ENCODE measurements around the gene GRK7.
A peak's percentile ranks its signal among the peaks of the same experiment; 100 is the strongest.
"Not testable (repeated sequence)": the region's sequence is repeated elsewhere in the genome, so short reads cannot be mapped to it uniquely, and the experiment has no call there.

Gene GRK7

DNA sequence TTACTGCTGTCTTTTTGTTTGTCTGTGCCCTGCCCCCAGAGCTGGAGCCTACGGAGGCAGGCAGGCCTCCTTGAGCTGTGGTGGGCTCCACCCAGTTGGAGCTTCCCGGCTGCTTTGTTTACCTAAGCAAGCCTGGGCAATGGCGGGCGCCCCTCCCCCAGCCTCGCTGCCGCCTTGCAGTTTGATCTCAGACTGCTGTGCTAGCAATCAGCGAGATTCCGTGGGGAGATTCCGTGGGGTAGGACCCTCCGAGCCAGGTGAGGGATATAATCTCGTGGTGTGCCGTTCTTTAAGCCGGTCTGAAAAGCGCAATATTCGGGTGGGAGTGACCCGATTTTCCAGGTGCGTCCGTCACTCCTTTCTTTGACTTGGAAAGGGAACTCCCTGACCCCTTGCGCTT, 656 bp upstream of the GRK7 start:
- not testable (repeated sequence) for DNase-seq (ENCODE audit: low read depth)

GRCh38 chr3:141764045-141764444, 837 bp downstream of the GRK7 start:
- DNase-seq (ENCODE audit: low read depth): no peak

DNA sequence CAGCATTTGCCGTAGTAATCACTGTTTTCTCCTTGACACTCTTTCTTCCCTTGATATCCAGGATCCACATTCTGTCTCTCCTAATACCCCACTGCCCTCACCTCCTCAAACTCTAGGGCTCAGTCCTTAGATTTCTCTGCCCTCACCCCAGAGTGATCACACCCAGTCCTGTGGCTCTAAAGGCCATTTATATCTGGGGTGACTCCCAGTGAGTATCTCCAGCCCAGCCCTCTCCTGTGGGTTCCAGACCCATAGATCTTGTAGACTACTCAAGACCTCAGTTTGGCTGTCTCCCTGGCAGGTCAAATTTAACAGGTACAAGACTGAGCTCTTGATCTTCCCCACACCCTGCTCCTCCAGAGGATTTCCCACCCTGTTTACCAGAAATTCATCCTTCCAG, 1.3 kb downstream of the GRK7 start:
- no peak for DNase-seq (ENCODE audit: low read depth)

GRCh38 chr3:141764986-141765385, 1.8 kb downstream of the GRK7 start:
- no peak for DNase-seq (ENCODE audit: low read depth)

DNA sequence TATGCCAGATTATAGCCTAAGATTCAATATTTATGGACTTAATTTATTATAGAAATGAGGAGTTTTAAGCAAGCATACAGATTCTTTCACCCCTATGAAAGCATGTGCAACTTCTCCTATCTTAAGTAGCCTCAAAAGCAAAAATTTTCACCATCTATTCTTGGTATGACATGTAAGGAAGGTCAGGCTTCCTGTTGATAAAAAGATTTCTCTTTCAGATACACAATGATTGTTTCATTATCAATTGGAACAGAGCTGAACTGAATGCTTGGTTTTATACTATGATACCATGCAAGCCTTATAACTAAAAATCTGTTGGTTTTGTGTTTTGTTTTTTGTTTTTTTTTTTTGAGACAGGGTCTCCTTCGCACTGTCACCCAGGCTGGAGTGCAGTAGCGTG, 3.9 kb downstream of the GRK7 start:
- no peak for DNase-seq (ENCODE audit: low read depth)

- peak; percentile 24 for DNase-seq (ENCODE audit: low read depth)
Observed at GRCh38 chr3:141769221-141769894, 6.2 kb downstream of the GRK7 start.

DNA sequence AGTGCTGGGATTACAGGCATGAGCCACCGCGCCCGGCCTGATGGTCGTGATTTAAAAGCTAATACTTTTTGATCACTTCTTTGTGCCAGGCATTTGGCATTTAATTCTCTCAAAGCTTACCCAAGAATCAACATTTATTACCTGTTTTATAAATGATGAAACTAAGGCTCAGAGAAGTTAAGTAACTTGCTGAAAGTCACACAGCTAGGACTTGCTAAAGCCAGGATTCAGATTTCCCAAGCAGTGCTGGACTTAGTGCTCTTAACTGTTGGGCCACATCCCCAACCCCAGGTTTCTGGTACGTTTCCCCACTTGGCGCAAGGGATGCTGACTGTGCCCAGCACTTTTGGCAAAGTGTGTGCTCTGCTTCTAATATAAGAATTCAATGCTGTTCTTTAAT, 10.5 kb downstream of the GRK7 start:
- no peak for DNase-seq (ENCODE audit: low read depth)

DNA sequence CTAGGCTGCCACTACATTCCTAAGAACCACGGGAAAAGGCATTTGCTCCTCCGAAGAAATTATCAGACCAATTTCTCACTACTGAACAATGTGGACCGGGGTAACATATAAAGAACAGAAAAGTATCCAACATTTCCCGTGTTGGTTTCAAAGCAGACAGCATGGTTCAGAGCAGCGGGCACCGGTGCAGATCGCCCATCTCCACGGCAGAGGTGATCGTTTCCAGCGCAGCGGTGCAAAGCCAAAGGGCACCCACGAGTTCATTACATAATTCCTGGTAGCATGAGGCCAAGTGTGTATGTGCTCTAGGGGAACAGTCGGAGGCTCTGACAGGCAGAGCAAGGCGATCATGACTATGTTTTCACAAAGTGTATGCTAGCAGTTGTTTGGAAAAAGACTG, 13.2 kb downstream of the GRK7 start:
- no peak for DNase-seq (ENCODE audit: low read depth)

- no peak for DNase-seq (ENCODE audit: low read depth)
Observed at GRCh38 chr3:141776885-141777284, 13.7 kb downstream of the GRK7 start.

DNA sequence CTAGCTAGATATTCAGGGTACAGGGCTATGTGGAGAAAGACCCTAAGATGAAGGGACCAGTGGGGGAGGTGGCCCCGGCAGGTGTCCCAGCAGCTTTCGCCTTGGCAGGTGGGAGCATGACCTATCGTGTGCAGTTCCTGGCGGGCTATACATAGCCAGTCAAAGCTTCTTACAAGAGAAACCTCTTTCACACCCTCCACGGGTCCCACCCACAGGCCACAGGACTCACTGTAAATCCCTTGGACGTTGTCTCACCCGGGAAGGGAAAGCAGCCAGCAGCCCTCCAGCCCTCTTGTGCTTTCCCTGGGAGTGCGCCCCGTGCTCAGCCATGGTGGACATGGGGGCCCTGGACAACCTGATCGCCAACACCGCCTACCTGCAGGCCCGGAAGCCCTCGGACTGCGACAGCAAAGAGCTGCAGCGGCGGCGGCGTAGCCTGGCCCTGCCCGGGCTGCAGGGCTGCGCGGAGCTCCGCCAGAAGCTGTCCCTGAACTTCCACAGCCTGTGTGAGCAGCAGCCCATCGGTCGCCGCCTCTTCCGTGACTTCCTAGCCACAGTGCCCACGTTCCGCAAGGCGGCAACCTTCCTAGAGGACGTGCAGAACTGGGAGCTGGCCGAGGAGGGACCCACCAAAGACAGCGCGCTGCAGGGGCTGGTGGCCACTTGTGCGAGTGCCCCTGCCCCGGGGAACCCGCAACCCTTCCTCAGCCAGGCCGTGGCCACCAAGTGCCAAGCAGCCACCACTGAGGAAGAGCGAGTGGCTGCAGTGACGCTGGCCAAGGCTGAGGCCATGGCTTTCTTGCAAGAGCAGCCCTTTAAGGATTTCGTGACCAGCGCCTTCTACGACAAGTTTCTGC, 15.0 kb downstream of the GRK7 start:
- no peak for DNase-seq (ENCODE audit: low read depth)

GRCh38 chr3:141779667-141780066, 16.5 kb downstream of the GRK7 start:
- no peak for DNase-seq (ENCODE audit: low read depth)

DNA sequence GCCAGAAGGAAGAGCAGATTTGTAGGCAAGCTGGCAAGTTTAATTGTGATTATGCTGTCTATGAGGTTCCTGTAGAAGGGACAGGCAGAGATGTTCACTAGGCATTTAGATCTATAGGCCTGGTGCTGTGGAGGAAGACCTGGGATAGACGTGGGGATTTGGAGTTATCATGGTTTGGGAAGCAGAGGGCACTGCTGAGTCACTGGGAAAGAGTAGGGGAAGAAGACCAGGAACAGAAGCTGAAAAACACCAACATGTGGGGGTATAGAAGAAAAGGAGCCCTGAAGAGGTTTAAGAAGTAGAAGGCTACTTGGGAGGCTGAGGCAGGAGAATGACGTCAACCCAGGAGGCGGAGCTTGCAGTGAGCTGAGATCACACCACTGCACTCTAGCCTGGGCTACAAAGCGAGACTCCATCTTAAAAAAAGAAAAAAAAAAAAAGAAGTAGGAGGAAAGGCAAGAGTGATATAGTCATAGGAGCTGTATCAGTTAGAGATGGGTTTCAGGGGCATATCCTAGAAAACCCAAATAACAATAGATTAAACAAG, 19.3 kb downstream of the GRK7 start:
- DNase-seq (ENCODE audit: low read depth): no peak

DNA sequence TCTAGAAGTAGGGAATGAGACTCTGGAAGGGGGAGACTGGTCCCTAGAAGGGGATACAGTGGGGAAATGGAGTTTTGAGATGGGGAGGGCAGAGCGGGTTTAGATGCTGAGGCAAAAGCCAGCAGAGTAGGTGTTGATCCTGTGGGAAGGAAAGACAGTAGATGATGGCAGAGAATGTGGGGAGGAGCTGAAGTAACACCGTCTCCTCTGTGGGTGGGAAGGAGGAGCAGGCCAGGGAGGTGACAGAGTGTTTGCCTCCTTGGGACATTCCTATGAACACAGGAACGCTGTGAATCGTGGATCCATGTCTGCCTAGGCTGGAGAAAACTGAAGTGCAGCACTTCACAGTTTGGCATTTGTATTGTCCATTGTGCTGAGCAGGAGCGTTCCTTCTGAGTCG, 20.4 kb downstream of the GRK7 start:
- DNase-seq (ENCODE audit: low read depth): no peak

GRCh38 chr3:141784096-141784495, 20.9 kb downstream of the GRK7 start:
- DNase-seq (ENCODE audit: low read depth): no peak

DNA sequence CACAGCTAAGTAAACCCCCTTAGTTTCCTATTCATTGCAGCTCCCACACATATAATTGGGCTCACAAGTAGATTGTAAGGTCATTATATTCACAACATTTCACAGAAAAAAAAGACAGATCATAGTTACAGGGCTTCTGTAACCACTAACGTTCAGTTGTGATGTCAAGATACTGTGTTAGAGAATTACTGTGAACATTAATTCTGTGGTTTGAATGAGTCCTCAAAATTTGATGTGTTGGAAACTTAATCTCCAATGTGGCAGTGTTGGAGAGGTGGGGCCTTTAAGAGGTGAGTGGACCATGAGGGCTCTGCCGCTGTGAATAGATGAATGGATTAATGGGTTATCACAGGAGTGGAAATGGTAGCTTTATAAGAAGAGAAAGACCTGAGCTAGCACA, 21.3 kb downstream of the GRK7 start:
- no peak for DNase-seq (ENCODE audit: low read depth)

- DNase-seq (ENCODE audit: low read depth): no peak
Observed at GRCh38 chr3:141788149-141788548, 24.9 kb downstream of the GRK7 start.

GRCh38 chr3:141788750-141789149, 25.5 kb downstream of the GRK7 start:
- DNase-seq (ENCODE audit: low read depth): not testable (repeated sequence)

DNA sequence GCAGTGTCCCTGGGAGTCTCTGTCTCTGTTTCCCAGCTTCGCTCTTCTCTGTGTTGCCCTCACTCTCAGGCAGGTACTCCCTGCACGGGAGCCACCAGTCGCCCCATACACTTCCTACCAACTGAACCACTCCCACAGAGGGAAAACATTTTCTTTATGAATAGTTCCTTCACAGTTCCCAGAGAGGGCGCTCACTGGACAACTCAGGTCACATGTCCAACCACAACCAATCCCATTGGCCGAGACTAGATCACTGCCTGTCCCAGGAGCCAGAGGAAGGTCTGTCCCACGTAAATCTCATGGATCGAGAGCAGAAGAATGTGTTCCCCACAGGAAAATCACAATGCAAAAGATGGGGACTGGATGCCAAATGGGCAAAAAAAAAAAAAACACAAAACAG, 26.1 kb downstream of the GRK7 start:
- no peak for DNase-seq (ENCODE audit: low read depth)

DNA sequence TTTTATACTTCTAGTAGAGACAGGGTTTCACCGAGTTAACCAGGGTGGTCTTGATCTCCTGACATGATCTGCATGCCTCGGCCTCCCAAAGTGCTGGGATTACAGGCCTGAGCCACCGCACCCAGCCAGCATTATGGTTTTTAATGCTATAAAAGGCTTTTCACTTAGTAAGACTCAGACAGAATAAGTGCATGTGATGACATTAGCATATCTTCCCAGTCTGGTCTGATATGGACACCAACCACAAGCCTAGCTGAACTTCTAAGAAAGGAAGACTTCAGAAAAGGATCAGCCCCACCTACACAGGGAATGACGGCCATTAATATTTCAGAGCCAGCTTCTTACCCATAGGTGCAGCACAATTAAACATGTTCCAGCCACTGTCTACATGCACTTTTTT, 27.0 kb downstream of the GRK7 start:
- DNase-seq (ENCODE audit: low read depth): no peak

- no peak for DNase-seq (ENCODE audit: low read depth)
Observed at GRCh38 chr3:141792495-141792894, 29.3 kb downstream of the GRK7 start.

- no peak for DNase-seq (ENCODE audit: low read depth)
Observed at GRCh38 chr3:141793476-141794260, 30.5 kb downstream of the GRK7 start.

DNA sequence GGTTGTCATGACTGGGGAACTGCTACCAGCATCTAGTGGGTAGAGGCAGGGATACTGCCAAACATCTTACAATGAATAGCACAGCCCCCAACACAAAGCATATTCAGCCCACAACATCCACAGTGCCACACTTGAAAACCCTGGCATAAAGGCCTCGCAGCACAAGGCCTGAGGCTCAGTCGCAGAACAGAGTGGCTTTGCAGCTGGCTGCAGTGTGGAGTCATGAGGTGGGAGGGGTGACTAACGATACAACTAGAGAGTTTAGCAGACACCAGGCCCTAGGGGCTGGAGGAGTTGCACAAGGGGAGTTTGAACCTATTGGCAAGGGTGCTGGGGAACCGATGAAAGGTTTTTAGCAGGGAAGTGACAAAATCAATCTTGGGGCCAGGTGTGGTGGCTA, 32.1 kb downstream of the GRK7 start:
- no peak for DNase-seq (ENCODE audit: low read depth)

- DNase-seq (ENCODE audit: low read depth): no peak
Observed at GRCh38 chr3:141795741-141796080, 32.5 kb downstream of the GRK7 start.

All from EH (cell line).